GM23248 (cell line): ENCODE results near the gene C5orf15. TPM values are rescaled to one million over a fixed set of nuclear protein-coding genes. Genes with fewer than 3 reads are reported as not detected.
"Not testable (repeated sequence)": the region's sequence is repeated elsewhere in the genome, so short reads cannot be mapped to it uniquely, and the experiment has no call there.

ENCODE experiments used
- DNase-seq: peaks from one replicate; pipeline ENCODE4 v3.0.0-alpha.2; 2015
- H2AFZ ChIP-seq: fragments of 200-600 bp; sonication (generic); 2 replicates; pipeline ENCODE4 v1.6.1; 2016; ENCODE audit warnings: antibody characterized with exemption
- H3F3A ChIP-seq: fragments of 200-600 bp; sonication (generic); 2 replicates; pipeline ENCODE4 v1.6.1; 2016; ENCODE audit warnings: mild to moderate bottlenecking, antibody characterized with exemption, mixed run types; ENCODE audit not compliant: insufficient read depth
- H3K27ac ChIP-seq: fragments of 200-600 bp; sonication (generic); 2 replicates; pipeline ENCODE4 v1.5.1; 2016; ENCODE audit warnings: mild to moderate bottlenecking
- H3K27me3 ChIP-seq: fragments of 200-600 bp; sonication (generic); replicated peaks from 2 replicates; pipeline ENCODE4 v1.6.1; 2016; ENCODE audit warnings: mild to moderate bottlenecking; ENCODE audit not compliant: insufficient read depth
- H3K36me3 ChIP-seq: fragments of 200-600 bp; sonication (generic); 2 replicates; pipeline ENCODE4 v1.6.1; 2016; ENCODE audit warnings: low read depth, mild to moderate bottlenecking
- H3K4me1 ChIP-seq: fragments of 200-600 bp; sonication (generic); 2 replicates; pipeline ENCODE4 v1.6.1; 2016; ENCODE audit warnings: mild to moderate bottlenecking; ENCODE audit not compliant: insufficient read depth
- H3K4me2 ChIP-seq: fragments of 200-600 bp; sonication (generic); one replicate; pipeline ENCODE4 v1.6.1; 2016; ENCODE audit warnings: mild to moderate bottlenecking; ENCODE audit not compliant: unreplicated experiment
- H3K4me3 ChIP-seq: fragments of 200-600 bp; sonication (generic); 2 replicates; pipeline ENCODE4 v1.5.1; 2016; ENCODE audit warnings: mild to moderate bottlenecking
- H3K79me2 ChIP-seq: fragments of 200-600 bp; sonication (generic); 2 replicates; pipeline ENCODE4 v1.6.1; 2016; ENCODE audit warnings: mild to moderate bottlenecking; ENCODE audit not compliant: insufficient read depth
- H3K9ac ChIP-seq: fragments of 200-600 bp; sonication (generic); 2 replicates; pipeline ENCODE4 v1.6.1; 2016; ENCODE audit warnings: mild to moderate bottlenecking
- H3K9me2 ChIP-seq: fragments of 200-600 bp; sonication (generic); 2 replicates; pipeline ENCODE4 v1.6.1; 2016; ENCODE audit warnings: mixed run types, mild to moderate bottlenecking, moderate library complexity; ENCODE audit not compliant: insufficient read depth
- H3K9me3 ChIP-seq: fragments of 200-600 bp; sonication (generic); one replicate; pipeline ENCODE4 v1.6.1; 2017; ENCODE audit warnings: low read depth
- H4K20me1 ChIP-seq: fragments of 200-600 bp; sonication (generic); 2 replicates; pipeline ENCODE4 v1.6.0; 2016; ENCODE audit not compliant: insufficient read depth
- EZH2 ChIP-seq: fragments of 200-600 bp; sonication (generic); IDR thresholded peaks from 2 replicates; pipeline ENCODE4 v1.6.1; 2018; ENCODE audit warnings: antibody characterized with exemption, mild to moderate bottlenecking; ENCODE audit not compliant: insufficient read depth, poor library complexity, severe bottlenecking
- EZH2phosphoT487 ChIP-seq: fragments of 200-600 bp; sonication (generic); IDR thresholded peaks from 2 replicates; pipeline ENCODE4 v1.6.1; 2018; ENCODE audit warnings: antibody characterized with exemption, moderate library complexity, mild to moderate bottlenecking, low read depth; ENCODE audit not compliant: insufficient read depth
- WGBS, 2 experiments: methylation state at CpG; one replicate each; pipeline ENCODE4 v1.1.6; 2015 to 2017; ENCODE audit warnings: low lambda C conversion rate in 2 of 2, low coverage in 1 of 2; ENCODE audit errors: missing lambda C conversion rate in 2 of 2; 5-methylcytosine and 5-hydroxymethylcytosine counted together
- in situ Hi-C: fragments of 300-500 bp; cut with MboI; formaldehyde crosslinking; loops from 2 replicates; pipeline ENCODE4 v1.15.0; 2020
- polyA plus RNA-seq: library from polyadenylated mRNA; unstranded; fragments of >200 nt; fragmentation: Nextera tagmentation; extraction: Ambion mirVana; gene quantifications from 2 replicates; pipeline ENCODE4 v1.2.1, GENCODE V29; 2016
- total RNA-seq: library from RNA; depleted of rRNA; stranded (reverse); fragments of >200 nt; shearing (Covaris generic); gene quantifications from 2 replicates; pipeline ENCODE4 v1.2.3, GENCODE V29; 2014

Gene C5orf15
- total and polyA plus RNA-seq, 2 experiments from 2014 or later: 122 to 128 TPM

- peaks cover 88% of the 10 kb centered on the region for H3K79me2 ChIP-seq
- H3K27ac ChIP-seq: peak overlapping the region; percentile 84
- H3K4me2 ChIP-seq: peak overlapping the region; percentile 36
- H3K4me1 ChIP-seq: peaks cover 21% of the 10 kb centered on the region
- no peaks in the 10 kb centered on the region for H3K9me2 ChIP-seq
- peaks cover 57% of the 10 kb centered on the region for H3K36me3 ChIP-seq
- H4K20me1 ChIP-seq: peaks cover 3% of the 10 kb centered on the region; the same call in 1 of the 2 replicates
- H3K9me3 ChIP-seq: no peaks in the 10 kb centered on the region
- H3K4me3 ChIP-seq: no peak overlapping the region
- H3K27me3 ChIP-seq: no peaks in the 10 kb centered on the region
- TF ChIP-seq EZH2phosphoT487 (no peak), EZH2 (no peak)
- in situ Hi-C loops: no loop called here
- DNase-seq: peak; percentile 89
- 0 to 3% methylated on average over 1 of the region's 1 CpG for WGBS, 2 experiments
- peak overlapping the region; percentile 71 for H3K9ac ChIP-seq
- H2AFZ ChIP-seq: no peak overlapping the region
- peaks cover 25% of the 10 kb centered on the region for H3F3A ChIP-seq
These were observed 9.4 kb upstream of the C5orf15 start for GRCh38 chr5:133977858-133978257.

- TF ChIP-seq EZH2phosphoT487 (no peak), EZH2 (no peak)
- H3K27ac ChIP-seq: peak overlapping the region; percentile 84
These were observed 8.8 kb upstream of the C5orf15 start for GRCh38 chr5:133977161-133977787.

GRCh38 chr5:133975546-133975945 lies 7.1 kb upstream of the C5orf15 start:
- in situ Hi-C loops, H4K20me1 ChIP-seq: not testable (repeated sequence)
- WGBS, 2 experiments: 95 to 97% methylated on average over 16 of the region's 16 CpGs

More at GRCh38 chr5:133977161-133977787, 8.8 kb upstream of the C5orf15 start:
- H4K20me1 ChIP-seq: peaks cover 3% of the 10 kb centered on the region; the same call in 1 of the 2 replicates
- no peak for DNase-seq
- H3K9ac ChIP-seq: peak overlapping the region; percentile 71
- in situ Hi-C loops: no loop called here
- peaks cover 61% of the 10 kb centered on the region for H3K36me3 ChIP-seq
- 87 to 88% methylated on average over 5 of the region's 5 CpGs for WGBS, 2 experiments
- H3K4me2 ChIP-seq: peak overlapping the region; percentile 36
- H3K27me3 ChIP-seq: no peaks in the 10 kb centered on the region
- no peaks in the 10 kb centered on the region for H3K9me2 ChIP-seq
- no peaks in the 10 kb centered on the region for H3K9me3 ChIP-seq
- no peak overlapping the region for H3K4me3 ChIP-seq
- peaks cover 21% of the 10 kb centered on the region for H3K4me1 ChIP-seq
- H3F3A ChIP-seq: peaks cover 28% of the 10 kb centered on the region
- peaks cover 82% of the 10 kb centered on the region for H3K79me2 ChIP-seq
- H2AFZ ChIP-seq: no peak overlapping the region

GRCh38 chr5:133974142-133974541 lies 5.7 kb upstream of the C5orf15 start:
- no peaks in the 10 kb centered on the region for H3K27me3 ChIP-seq
- H4K20me1 ChIP-seq: no peaks in the 10 kb centered on the region
- H3K4me1 ChIP-seq: peaks cover 28% of the 10 kb centered on the region
- no peaks in the 10 kb centered on the region for H3K9me3 ChIP-seq
- H3K4me2 ChIP-seq: no peak overlapping the region
- H3F3A ChIP-seq: peaks cover 47% of the 10 kb centered on the region
- no peak for DNase-seq
- 78 to 79% methylated on average over 6 of the region's 6 CpGs for WGBS, 2 experiments
- H3K36me3 ChIP-seq: peaks cover 56% of the 10 kb centered on the region
- H2AFZ ChIP-seq: no peak overlapping the region
- no peak overlapping the region for H3K9ac ChIP-seq
- in situ Hi-C loops: no loop called here
- no peaks in the 10 kb centered on the region for H3K9me2 ChIP-seq
- TF ChIP-seq EZH2 (no peak), EZH2phosphoT487 (no peak)
- no peak overlapping the region for H3K4me3 ChIP-seq
- peaks cover 55% of the 10 kb centered on the region for H3K79me2 ChIP-seq
- no peak overlapping the region for H3K27ac ChIP-seq

More at GRCh38 chr5:133975546-133975945, 7.1 kb upstream of the C5orf15 start:
- Histone ChIP-seq H3K36me3 (peaks cover 66% of the 10 kb centered on the region), H3K79me2 (peaks cover 65% of the 10 kb centered on the region), H3K4me1 (peaks cover 21% of the 10 kb centered on the region), H3F3A (peaks cover 44% of the 10 kb centered on the region)
- H3K4me3 ChIP-seq, H3K9ac ChIP-seq, DNase-seq, H2AFZ ChIP-seq, H3K27ac ChIP-seq, H3K9me3 ChIP-seq, H3K9me2 ChIP-seq, H3K27me3 ChIP-seq, H3K4me2 ChIP-seq: not testable (repeated sequence)
